Measurements from ENCODE around the gene GP1BB.

GP1BB gene

DNA sequence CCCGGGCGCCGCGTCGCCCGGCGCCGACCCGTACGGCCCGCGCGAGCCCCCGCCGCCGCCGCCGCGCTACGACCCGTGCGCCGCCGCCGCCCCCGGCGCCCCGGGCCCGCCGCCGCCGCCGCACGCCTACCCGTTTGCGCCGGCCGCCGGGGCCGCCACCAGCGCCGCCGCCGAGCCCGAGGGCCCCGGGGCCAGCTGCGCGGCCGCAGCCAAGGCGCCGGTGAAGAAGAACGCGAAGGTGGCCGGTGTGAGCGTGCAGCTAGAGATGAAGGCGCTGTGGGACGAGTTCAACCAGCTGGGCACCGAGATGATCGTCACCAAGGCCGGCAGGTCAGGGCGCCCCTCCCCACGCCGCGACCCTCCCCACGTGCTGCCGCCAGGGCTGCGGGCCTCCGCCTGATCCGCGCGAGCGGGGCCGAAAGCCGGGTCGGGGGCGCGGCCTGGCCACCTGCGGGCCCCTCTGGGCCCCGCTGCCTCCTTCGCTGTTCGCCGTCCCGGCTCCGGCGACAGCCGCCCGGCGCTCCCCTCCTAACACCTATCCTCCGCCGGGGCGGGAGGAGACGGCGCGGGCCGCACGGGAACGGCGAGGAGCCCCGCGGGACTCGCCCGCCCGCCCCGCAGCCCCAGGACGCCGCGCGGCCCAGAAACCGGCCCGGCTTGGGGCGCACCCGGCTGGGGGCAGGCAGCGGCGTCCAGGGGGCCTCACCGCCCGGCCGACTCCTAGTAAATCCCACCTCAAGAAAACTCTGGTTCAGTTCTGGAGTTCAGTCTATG lies 37.8 kb downstream of the GP1BB start:
- intact Hi-C loops (cut with DNase I; ENCODE audit: low total_unique reads) = no loop called here
- no peak for DNase-seq
- peaks cover 4 to 89% of the 10 kb centered on the region in 2 donors for H3K27me3 ChIP-seq

GRCh38 chr22:19761725-19762567 lies 38.6 kb downstream of the GP1BB start:
- peaks cover 0 to 36% (median 22%) of the 10 kb centered on the region in 4 donors for H3K4me1 ChIP-seq
- H3K36me3 ChIP-seq = no peaks in the 10 kb centered on the region
- TF ChIP-seq, protein P1, sequence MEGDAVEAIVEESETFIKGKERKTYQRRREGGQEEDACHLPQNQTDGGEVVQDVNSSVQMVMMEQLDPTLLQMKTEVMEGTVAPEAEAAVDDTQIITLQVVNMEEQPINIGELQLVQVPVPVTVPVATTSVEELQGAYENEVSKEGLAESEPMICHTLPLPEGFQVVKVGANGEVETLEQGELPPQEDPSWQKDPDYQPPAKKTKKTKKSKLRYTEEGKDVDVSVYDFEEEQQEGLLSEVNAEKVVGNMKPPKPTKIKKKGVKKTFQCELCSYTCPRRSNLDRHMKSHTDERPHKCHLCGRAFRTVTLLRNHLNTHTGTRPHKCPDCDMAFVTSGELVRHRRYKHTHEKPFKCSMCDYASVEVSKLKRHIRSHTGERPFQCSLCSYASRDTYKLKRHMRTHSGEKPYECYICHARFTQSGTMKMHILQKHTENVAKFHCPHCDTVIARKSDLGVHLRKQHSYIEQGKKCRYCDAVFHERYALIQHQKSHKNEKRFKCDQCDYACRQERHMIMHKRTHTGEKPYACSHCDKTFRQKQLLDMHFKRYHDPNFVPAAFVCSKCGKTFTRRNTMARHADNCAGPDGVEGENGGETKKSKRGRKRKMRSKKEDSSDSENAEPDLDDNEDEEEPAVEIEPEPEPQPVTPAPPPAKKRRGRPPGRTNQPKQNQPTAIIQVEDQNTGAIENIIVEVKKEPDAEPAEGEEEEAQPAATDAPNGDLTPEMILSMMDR (IDR thresholded peaks at IDR 0.05) = no peak
- H3K27me3 ChIP-seq = peaks cover 0 to 89% of the 10 kb centered on the region in 2 donors
- peak overlapping the region in 1 of 2 donors; percentile 39 for H3K4me3 ChIP-seq
- no peaks in the 10 kb centered on the region for H3K9me3 ChIP-seq
- no peak for DNase-seq
- intact Hi-C loops (cut with DNase I; ENCODE audit: low total_unique reads) = no loop called here
- no peak overlapping the region for H3K27ac ChIP-seq

More for the DNA sequence above, 37.8 kb downstream of the GP1BB start:
- Histone ChIP-seq H3K4me1 (peaks cover 0 to 36% (median 24%) of the 10 kb centered on the region in 4 donors), H3K9me3 (no peaks in the 10 kb centered on the region), H3K27ac (no peak overlapping the region), H3K36me3 (no peaks in the 10 kb centered on the region), H3K4me3 (peak overlapping the region in 1 of 2 donors; percentile 39)
- TF ChIP-seq, protein P1 (IDR thresholded peaks at IDR 0.05) = no peak

DNA sequence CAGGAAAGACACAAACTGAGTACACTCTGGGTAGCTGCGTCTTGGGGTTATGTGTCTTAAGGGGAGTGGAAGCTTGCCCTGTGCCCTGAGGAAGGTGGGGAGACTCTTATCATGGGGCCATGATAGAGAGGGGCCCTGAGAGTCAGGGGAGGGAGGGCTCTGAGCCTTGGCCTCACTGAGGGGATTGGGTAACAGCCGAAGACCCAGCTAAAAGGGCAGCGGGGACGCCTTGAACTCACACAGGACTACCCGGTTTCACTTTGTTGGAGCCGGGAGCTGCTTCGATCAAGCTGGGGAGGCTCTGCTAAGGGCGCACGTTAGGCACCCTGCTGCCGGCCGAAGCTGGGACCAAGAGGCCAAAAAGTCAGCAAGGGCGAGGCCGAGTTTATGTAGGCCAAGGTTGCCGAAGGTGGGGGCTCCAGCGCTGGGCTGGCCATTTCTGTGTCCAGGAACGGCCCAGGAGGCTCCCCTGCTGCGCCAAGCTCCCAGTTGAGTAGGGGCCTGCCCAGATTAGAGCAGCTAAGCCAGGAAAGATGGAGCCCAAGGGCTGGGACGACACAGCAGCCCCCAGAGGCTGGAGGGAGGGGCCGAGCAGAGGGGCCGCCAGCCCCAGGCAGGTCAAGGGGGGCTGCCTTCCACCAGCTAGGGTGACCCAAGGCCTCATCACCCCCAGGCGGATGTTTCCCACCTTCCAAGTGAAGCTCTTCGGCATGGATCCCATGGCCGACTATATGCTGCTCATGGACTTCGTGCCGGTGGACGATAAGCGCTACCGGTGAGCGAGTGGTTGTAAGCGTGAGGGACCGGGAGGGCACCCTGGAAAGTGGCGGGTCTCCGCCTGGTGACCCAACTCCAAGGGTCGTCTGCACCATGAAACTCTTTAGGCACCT lies 39.5 kb downstream of the GP1BB start:
- TF ChIP-seq, protein P1 (IDR thresholded peaks at IDR 0.05) = no peak
- no peak for DNase-seq
- Histone ChIP-seq H3K27ac (no peak overlapping the region), H3K9me3 (no peaks in the 10 kb centered on the region), H3K4me1 (peaks cover 0 to 36% (median 24%) of the 10 kb centered on the region in 4 donors), H3K4me3 (no peak overlapping the region), H3K27me3 (peaks cover 0 to 89% of the 10 kb centered on the region in 2 donors), H3K36me3 (no peaks in the 10 kb centered on the region)
- intact Hi-C loops (cut with DNase I; ENCODE audit: low total_unique reads) = no loop called here

GRCh38 chr22:19763458-19764298 lies 40.3 kb downstream of the GP1BB start:
- Histone ChIP-seq H3K36me3 (no peaks in the 10 kb centered on the region), H3K4me3 (no peak overlapping the region), H3K27ac (no peak overlapping the region), H3K9me3 (no peaks in the 10 kb centered on the region), H3K27me3 (peaks cover 0 to 89% of the 10 kb centered on the region in 2 donors), H3K4me1 (peaks cover 0 to 35% (median 24%) of the 10 kb centered on the region in 4 donors)
- intact Hi-C loops (cut with DNase I; ENCODE audit: low total_unique reads) = no loop called here
- TF ChIP-seq, protein P1 (IDR thresholded peaks at IDR 0.05) = no peak
- no peak for DNase-seq
